Hematopoietic multipotent progenitor cell (in vitro differentiated cells): ENCODE measurements around the gene RARB. TPM values are rescaled to one million over a fixed set of nuclear protein-coding genes. Genes with fewer than 3 reads are reported as not detected.

ENCODE experiments used
- DNase-seq, 3 donors: peaks; one replicate each; pipeline ENCODE4 v3.0.0-alpha.2; 2011 to 2015; ENCODE audit warnings: low read depth in 2 of 3, low spot score in 2 of 3
- total RNA-seq: library from RNA; depleted of rRNA; stranded (reverse); fragments of >200 nt; gene quantifications from one replicate; pipeline ENCODE4 v1.2.3, GENCODE V29; 2012

RARB gene
- total RNA-seq, 1 donor, result under 0.01 TPM

- DNase-seq, result no peak
Measured at GRCh38 chr3:25540273-25540672, 112.2 kb downstream of the RARB start.

GRCh38 chr3:25542492-25543039 is 114.5 kb downstream of the RARB start:
- no peak for DNase-seq

GRCh38 chr3:25547103-25547502 is 119.0 kb downstream of the RARB start:
- no peak for DNase-seq

- DNase-seq, result no peak
Measured at GRCh38 chr3:25547943-25548674, 120.0 kb downstream of the RARB start.

- DNase-seq, result no peak
Measured at GRCh38 chr3:25548836-25549235, 120.8 kb downstream of the RARB start.

GRCh38 chr3:25552251-25552650 is 124.2 kb downstream of the RARB start:
- no peak for DNase-seq

GRCh38 chr3:25554376-25554775 is 126.3 kb downstream of the RARB start:
- DNase-seq, result no peak

- no peak for DNase-seq
Measured at GRCh38 chr3:25555695-25556437, 127.8 kb downstream of the RARB start.

- no peak for DNase-seq
Measured at GRCh38 chr3:25556447-25556846, 128.4 kb downstream of the RARB start.

GRCh38 chr3:25557694-25558093 is 129.6 kb downstream of the RARB start:
- DNase-seq, result no peak

- DNase-seq, result no peak
Measured at GRCh38 chr3:25558121-25558520, 130.1 kb downstream of the RARB start.

- DNase-seq, result no peak
Measured at GRCh38 chr3:25558796-25559195, 130.7 kb downstream of the RARB start.

- DNase-seq, result no peak
Measured at GRCh38 chr3:25563601-25564000, 135.5 kb downstream of the RARB start.

- no peak for DNase-seq
Measured at GRCh38 chr3:25564075-25564474, 136.0 kb downstream of the RARB start.

- DNase-seq, result no peak
Measured at GRCh38 chr3:25565807-25566206, 137.7 kb downstream of the RARB start.

GRCh38 chr3:25566358-25566920 is 138.4 kb downstream of the RARB start:
- no peak for DNase-seq

GRCh38 chr3:25567388-25567787 is 139.3 kb downstream of the RARB start:
- DNase-seq, result no peak

- no peak for DNase-seq
Measured at GRCh38 chr3:25567806-25568524, 139.9 kb downstream of the RARB start.

GRCh38 chr3:25568525-25569078 is 140.5 kb downstream of the RARB start:
- DNase-seq, result no peak

GRCh38 chr3:25571285-25571684 is 143.2 kb downstream of the RARB start:
- no peak for DNase-seq

GRCh38 chr3:25572336-25572735 is 144.3 kb downstream of the RARB start:
- no peak for DNase-seq
